PFSK-1 (cell line): Measurements from ENCODE around the gene PRDM9.

ENCODE experiments used
- FOXP2 ChIP-seq: optimal IDR thresholded peaks from 2 replicates; pipeline ENCODE3; 2011; ENCODE audit warnings: borderline replicate concordance, control low read depth, inconsistent platforms; ENCODE audit not compliant: insufficient read depth; ENCODE audit errors: extremely low read length, extremely low read depth
- POLR2AphosphoS5 ChIP-seq: IDR thresholded peaks from 2 replicates; pipeline ENCODE4 v1.6.1; 2012; ENCODE audit warnings: low read depth, mild to moderate bottlenecking, control low read depth, low read length, moderate library complexity
- SIN3A ChIP-seq: IDR thresholded peaks from 2 replicates; pipeline ENCODE4 v1.6.1; 2012; ENCODE audit warnings: mild to moderate bottlenecking, low read length, moderate library complexity, borderline replicate concordance; ENCODE audit not compliant: insufficient read depth
- TAF1 ChIP-seq: IDR thresholded peaks from 2 replicates; pipeline ENCODE4 v1.6.1; 2012; ENCODE audit warnings: low read length, control low read depth, borderline replicate concordance; ENCODE audit not compliant: insufficient read depth
- TF ChIP-seq, protein P1 (sequence below), 2 experiments: IDR thresholded peaks; 2 replicates each; pipeline versions ENCODE4 v1.6.1 to v1.8.0; 2011 to 2012; ENCODE audit warnings: low read depth in 2 of 2, low read length in 2 of 2, control low read depth in 1 of 2, inconsistent platforms in 1 of 2, mild to moderate bottlenecking in 1 of 2, moderate library complexity in 1 of 2; ENCODE audit not compliant: insufficient read depth in 1 of 2

DNA sequence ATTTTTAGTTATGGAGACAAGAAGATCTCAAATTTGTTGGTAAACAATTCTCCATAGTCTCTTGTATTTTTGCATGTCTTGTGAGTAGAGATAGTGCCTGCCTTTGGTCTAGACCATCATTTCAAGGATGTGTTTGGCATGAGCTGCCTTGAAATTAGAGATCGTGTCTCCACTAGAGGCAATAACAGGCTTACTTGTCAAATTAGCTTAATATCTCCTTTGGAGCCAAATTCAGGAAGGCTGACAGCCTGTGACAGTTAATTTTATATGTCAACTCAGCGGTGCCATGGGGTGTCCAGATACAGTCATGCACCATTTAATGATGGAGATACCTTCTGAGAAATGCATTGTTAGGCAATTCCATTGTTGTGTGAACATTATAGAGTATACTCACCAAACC is 24.8 kb upstream of the PRDM9 start:
- TF ChIP-seq POLR2AphosphoS5 (no peak), FOXP2 (no peak), SIN3A (no peak), TAF1 (no peak)
- TF ChIP-seq, protein P1, sequence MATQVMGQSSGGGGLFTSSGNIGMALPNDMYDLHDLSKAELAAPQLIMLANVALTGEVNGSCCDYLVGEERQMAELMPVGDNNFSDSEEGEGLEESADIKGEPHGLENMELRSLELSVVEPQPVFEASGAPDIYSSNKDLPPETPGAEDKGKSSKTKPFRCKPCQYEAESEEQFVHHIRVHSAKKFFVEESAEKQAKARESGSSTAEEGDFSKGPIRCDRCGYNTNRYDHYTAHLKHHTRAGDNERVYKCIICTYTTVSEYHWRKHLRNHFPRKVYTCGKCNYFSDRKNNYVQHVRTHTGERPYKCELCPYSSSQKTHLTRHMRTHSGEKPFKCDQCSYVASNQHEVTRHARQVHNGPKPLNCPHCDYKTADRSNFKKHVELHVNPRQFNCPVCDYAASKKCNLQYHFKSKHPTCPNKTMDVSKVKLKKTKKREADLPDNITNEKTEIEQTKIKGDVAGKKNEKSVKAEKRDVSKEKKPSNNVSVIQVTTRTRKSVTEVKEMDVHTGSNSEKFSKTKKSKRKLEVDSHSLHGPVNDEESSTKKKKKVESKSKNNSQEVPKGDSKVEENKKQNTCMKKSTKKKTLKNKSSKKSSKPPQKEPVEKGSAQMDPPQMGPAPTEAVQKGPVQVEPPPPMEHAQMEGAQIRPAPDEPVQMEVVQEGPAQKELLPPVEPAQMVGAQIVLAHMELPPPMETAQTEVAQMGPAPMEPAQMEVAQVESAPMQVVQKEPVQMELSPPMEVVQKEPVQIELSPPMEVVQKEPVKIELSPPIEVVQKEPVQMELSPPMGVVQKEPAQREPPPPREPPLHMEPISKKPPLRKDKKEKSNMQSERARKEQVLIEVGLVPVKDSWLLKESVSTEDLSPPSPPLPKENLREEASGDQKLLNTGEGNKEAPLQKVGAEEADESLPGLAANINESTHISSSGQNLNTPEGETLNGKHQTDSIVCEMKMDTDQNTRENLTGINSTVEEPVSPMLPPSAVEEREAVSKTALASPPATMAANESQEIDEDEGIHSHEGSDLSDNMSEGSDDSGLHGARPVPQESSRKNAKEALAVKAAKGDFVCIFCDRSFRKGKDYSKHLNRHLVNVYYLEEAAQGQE (IDR thresholded peaks at IDR 0.05; ENCODE audit: insufficient read depth in 1 of 2, low read depth in 2 of 2, low read length in 2 of 2), result no peak
